CD4-positive, CD25-positive, alpha-beta regulatory T cell (primary cell): ENCODE data around the gene ERICH2. TPM values are rescaled to one million over a fixed set of nuclear protein-coding genes. Genes with fewer than 3 reads are reported as not detected.
A peak's percentile ranks its signal among the peaks of the same experiment; 100 is the strongest.

ENCODE experiments used
- ATAC-seq, 2 donors: fragments of 150-1000 bp; cut with Tn5 transposase; one replicate each; pipeline ENCODE4 v1.10.0; 2021; ENCODE audit warnings: low read depth in 2 of 2, moderate number of reproducible peaks in 2 of 2, moderate library complexity in 1 of 2
- DNase-seq, 3 donors: peaks; one replicate each; pipeline versions ENCODE4 v3.0.0 to v3.0.0-alpha.2; 2012 to 2022; ENCODE audit warnings: mixed read lengths in 1 of 3
- H3K27ac ChIP-seq: one replicate; pipeline ENCODE4 v1.7.0; 2013; ENCODE audit warnings: mild to moderate bottlenecking, low read length; ENCODE audit not compliant: insufficient read depth, poor library complexity, severe bottlenecking
- H3K27me3 ChIP-seq: one replicate; pipeline ENCODE4 v1.7.0; 2013; ENCODE audit warnings: low read length; ENCODE audit not compliant: control insufficient read depth, insufficient read depth
- H3K36me3 ChIP-seq: one replicate; pipeline ENCODE4 v1.7.0; 2013; ENCODE audit warnings: mild to moderate bottlenecking, low read length, moderate library complexity; ENCODE audit not compliant: control insufficient read depth, insufficient read depth
- H3K4me1 ChIP-seq: 2 replicates; pipeline ENCODE4 v1.7.0; 2013; ENCODE audit warnings: mild to moderate bottlenecking, low read length; ENCODE audit not compliant: insufficient read depth, control insufficient read depth, poor library complexity, severe bottlenecking
- H3K4me3 ChIP-seq: one replicate; pipeline ENCODE4 v1.7.0; 2013; ENCODE audit warnings: low read depth, mild to moderate bottlenecking, low read length, moderate library complexity
- H3K9me3 ChIP-seq, 2 experiments: 1 replicate in 1 of 2; 2 replicates in 1 of 2; pipeline ENCODE4 v1.7.0; 2013; ENCODE audit warnings: low read length in 2 of 2, mild to moderate bottlenecking in 1 of 2, moderate library complexity in 1 of 2; ENCODE audit not compliant: control insufficient read depth in 2 of 2
- H3K27ac Mint-ChIP-seq, 3 donors: one replicate each; pipeline ENCODE4 v1.8.0; 2020 to 2022; ENCODE audit warnings: mild to moderate bottlenecking in 3 of 3, mixed read lengths in 3 of 3, moderate library complexity in 2 of 3
- H3K27me3 Mint-ChIP-seq: one replicate; pipeline ENCODE4 v1.8.0; 2022; ENCODE audit warnings: mild to moderate bottlenecking, mixed read lengths
- H3K36me3 Mint-ChIP-seq: one replicate; pipeline ENCODE4 v1.8.0; 2020; ENCODE audit warnings: mixed read lengths
- H3K4me1 Mint-ChIP-seq, 4 donors: one replicate each; pipeline ENCODE4 v1.8.0; 2020 to 2022; ENCODE audit warnings: mixed read lengths in 4 of 4, mild to moderate bottlenecking in 1 of 4
- H3K4me3 Mint-ChIP-seq, 4 donors: one replicate each; pipeline ENCODE4 v1.8.0; 2020 to 2022; ENCODE audit warnings: mild to moderate bottlenecking in 4 of 4, mixed read lengths in 4 of 4, moderate library complexity in 3 of 4
- H3K9me3 Mint-ChIP-seq, 7 donors: one replicate each; pipeline ENCODE4 v1.8.0; 2020 to 2022; ENCODE audit warnings: mixed read lengths in 7 of 7, mild to moderate bottlenecking in 3 of 7, moderate library complexity in 2 of 7
- polyA plus RNA-seq, 4 donors: library from polyadenylated mRNA; unstranded; fragments of 300-500 nt; fragmentation: Illumina TruSeq; gene quantifications; one replicate each; pipeline ENCODE4 v1.2.3, GENCODE V29; 2021
- total RNA-seq: library from RNA; stranded (reverse); gene quantifications from one replicate; pipeline ENCODE4 v1.2.3, GENCODE V29; 2022

The ERICH2 gene
- total and polyA plus RNA-seq, 5 donors from 2014 or later, result not detected

GRCh38 chr2:170763232-170763631 lies 6.9 kb upstream of the ERICH2 start:
- DNase-seq (no peak), ATAC-seq (no peak)
- no peak overlapping the region for H3K27ac Mint-ChIP-seq
- Histone ChIP-seq H3K4me1 (no peaks in the 10 kb centered on the region), H3K27ac (no peak overlapping the region), H3K36me3 (no peaks in the 10 kb centered on the region), H3K27me3 (peaks cover 3% of the 10 kb centered on the region), H3K4me3 (no peak overlapping the region), H3K9me3 (no peaks in the 10 kb centered on the region)
- H3K4me1 Mint-ChIP-seq, result no peaks in the 10 kb centered on the region
- no peak overlapping the region for H3K4me3 Mint-ChIP-seq
- peaks cover 0 to 2% (median 0%) of the 10 kb centered on the region in 7 donors for H3K9me3 Mint-ChIP-seq
- no peaks in the 10 kb centered on the region for H3K36me3 Mint-ChIP-seq
- H3K27me3 Mint-ChIP-seq, result peaks cover 20% of the 10 kb centered on the region

- peaks cover 0 to 2% (median 0%) of the 10 kb centered on the region in 7 donors for H3K9me3 Mint-ChIP-seq
- H3K27ac ChIP-seq, result no peak overlapping the region
- no peak for ATAC-seq
- peaks cover 32% of the 10 kb centered on the region for H3K27me3 Mint-ChIP-seq
- H3K9me3 ChIP-seq, result no peaks in the 10 kb centered on the region
- no peak overlapping the region for H3K4me3 Mint-ChIP-seq
- H3K4me3 ChIP-seq, result no peak overlapping the region
- peaks cover 0 to under 1% (median 0%) of the 10 kb centered on the region in 4 donors for H3K4me1 Mint-ChIP-seq
- no peaks in the 10 kb centered on the region for H3K36me3 Mint-ChIP-seq
- no peak overlapping the region for H3K27ac Mint-ChIP-seq
- DNase-seq, result no peak
- peaks cover 3% of the 10 kb centered on the region for H3K27me3 ChIP-seq
- no peaks in the 10 kb centered on the region for H3K36me3 ChIP-seq
- no peaks in the 10 kb centered on the region for H3K4me1 ChIP-seq
Observed at GRCh38 chr2:170764880-170765261, 5.3 kb upstream of the ERICH2 start.

DNA sequence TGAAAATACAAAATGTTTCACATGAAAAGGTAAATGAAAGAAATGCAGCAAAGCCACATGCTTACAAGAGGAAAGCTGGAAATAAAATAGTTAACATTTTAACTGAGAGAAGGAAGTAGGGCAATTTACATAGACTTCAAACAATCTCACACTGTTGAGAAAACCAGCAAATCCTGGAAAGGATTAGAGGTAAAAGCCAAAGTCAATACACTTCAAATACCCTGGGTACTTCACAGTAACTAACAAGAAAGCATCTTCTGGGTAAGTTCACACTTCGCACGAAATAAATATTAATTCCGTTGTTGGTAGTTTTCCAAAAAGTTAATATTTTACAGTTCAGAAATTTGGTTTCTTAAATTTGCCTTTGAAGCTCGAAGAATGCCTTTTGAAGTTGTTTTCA lies 3.5 kb upstream of the ERICH2 start:
- Histone ChIP-seq H3K4me3 (no peak overlapping the region), H3K9me3 (no peaks in the 10 kb centered on the region), H3K27me3 (peaks cover 6% of the 10 kb centered on the region), H3K4me1 (peaks cover 14% of the 10 kb centered on the region), H3K36me3 (no peaks in the 10 kb centered on the region), H3K27ac (no peak overlapping the region)
- H3K27me3 Mint-ChIP-seq, result peaks cover 41% of the 10 kb centered on the region
- no peak overlapping the region for H3K27ac Mint-ChIP-seq
- DNase-seq, result no peak
- peak overlapping the region in 1 of 4 donors; percentile 55 for H3K4me3 Mint-ChIP-seq
- no peak for ATAC-seq
- peaks cover 0 to 13% (median 3%) of the 10 kb centered on the region in 4 donors for H3K4me1 Mint-ChIP-seq
- no peaks in the 10 kb centered on the region for H3K36me3 Mint-ChIP-seq
- peaks cover 0 to 2% (median 0%) of the 10 kb centered on the region in 7 donors for H3K9me3 Mint-ChIP-seq

DNA sequence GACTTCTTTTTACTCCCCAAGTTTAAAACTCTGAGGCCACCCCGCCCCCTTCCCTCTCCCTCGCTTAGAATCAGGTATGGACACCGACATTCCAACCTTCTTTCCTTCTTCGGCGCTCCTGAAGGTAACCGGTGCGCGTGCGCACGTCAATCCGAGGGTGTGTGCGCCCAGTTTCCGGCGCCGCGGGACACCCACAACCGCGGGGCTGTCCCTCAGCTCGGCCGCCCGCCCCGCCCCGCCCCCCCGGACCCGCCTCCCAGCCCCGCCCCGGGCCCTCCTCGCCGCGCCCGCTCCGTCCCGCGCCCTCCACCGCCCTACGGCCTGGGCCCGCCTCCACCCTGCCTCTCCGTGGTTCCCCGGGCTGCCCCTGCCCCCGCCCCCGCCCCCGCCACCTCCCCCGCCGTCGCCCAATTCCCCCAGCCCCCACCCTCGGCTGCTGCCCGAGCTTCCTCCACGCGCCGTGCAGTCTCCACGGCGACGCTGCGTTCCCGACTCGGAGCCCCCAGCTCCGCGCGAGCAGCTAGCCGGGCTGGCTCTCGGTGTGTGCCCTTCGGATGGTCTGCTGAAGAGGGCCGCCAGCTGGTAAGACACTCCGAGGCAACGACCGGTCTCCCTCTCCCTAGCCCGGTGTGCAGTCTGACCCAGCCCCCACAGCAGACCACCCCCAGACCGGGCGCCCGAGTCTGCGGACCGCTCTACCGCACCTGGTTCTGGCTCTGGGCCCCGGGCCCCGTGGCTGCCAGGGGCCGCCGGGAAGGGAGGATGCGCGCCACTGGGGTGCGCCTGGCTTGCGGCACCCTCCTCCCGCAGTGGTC lies 635 bp downstream of the ERICH2 start:
- no peaks in the 10 kb centered on the region for H3K36me3 Mint-ChIP-seq
- H3K27me3 Mint-ChIP-seq, result peaks cover 61% of the 10 kb centered on the region
- no peak overlapping the region for H3K27ac ChIP-seq
- peaks cover 0 to 16% (median 10%) of the 10 kb centered on the region in 4 donors for H3K4me1 Mint-ChIP-seq
- peak overlapping the region; percentile 60 for H3K4me3 ChIP-seq
- H3K9me3 Mint-ChIP-seq, result peaks cover 0 to 2% (median 0%) of the 10 kb centered on the region in 7 donors
- H3K4me1 ChIP-seq, result peaks cover 14% of the 10 kb centered on the region
- no peaks in the 10 kb centered on the region for H3K9me3 ChIP-seq
- H3K36me3 ChIP-seq, result no peaks in the 10 kb centered on the region
- H3K27ac Mint-ChIP-seq, result no peak overlapping the region
- DNase-seq (peak; percentile 49 to 75 (median 49)), ATAC-seq (peak; percentile 71 to 73)
- H3K4me3 Mint-ChIP-seq, result peak overlapping the region; percentile 79 to 92 (median 88)
- peaks cover 23% of the 10 kb centered on the region for H3K27me3 ChIP-seq

DNA sequence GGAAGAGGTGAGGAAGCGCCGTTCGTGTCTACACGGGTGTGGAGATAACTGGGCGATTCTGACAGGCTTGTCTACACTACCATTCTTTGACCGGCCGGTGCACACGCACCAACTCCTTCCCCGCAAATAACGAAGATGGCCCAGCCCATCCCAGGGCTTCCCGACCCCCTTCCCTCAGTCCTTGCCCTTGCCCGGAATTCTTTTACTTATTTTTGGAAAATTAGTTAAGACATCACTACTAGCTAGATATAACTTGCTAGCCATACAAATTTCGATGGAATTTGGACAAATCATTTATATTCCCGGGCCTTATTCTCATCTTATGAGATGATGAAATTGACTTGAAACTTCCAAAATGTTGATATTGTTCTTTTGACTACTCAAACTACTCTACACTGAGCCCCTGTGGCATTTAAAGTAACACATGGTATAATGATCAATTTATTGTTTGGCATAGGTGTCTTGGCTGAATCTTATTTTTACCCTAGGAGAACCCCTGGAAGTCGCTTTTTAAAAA lies 1.3 kb downstream of the ERICH2 start:
- H3K27ac Mint-ChIP-seq, result no peak overlapping the region
- Histone ChIP-seq H3K4me1 (peaks cover 14% of the 10 kb centered on the region), H3K27me3 (peaks cover 23% of the 10 kb centered on the region), H3K36me3 (no peaks in the 10 kb centered on the region), H3K27ac (no peak overlapping the region), H3K4me3 (no peak overlapping the region), H3K9me3 (no peaks in the 10 kb centered on the region)
- no peak for ATAC-seq
- peaks cover 0 to 2% (median 0%) of the 10 kb centered on the region in 7 donors for H3K9me3 Mint-ChIP-seq
- H3K4me3 Mint-ChIP-seq, result peak overlapping the region; percentile 78 to 92 (median 88)
- peaks cover 0 to 16% (median 10%) of the 10 kb centered on the region in 4 donors for H3K4me1 Mint-ChIP-seq
- peaks cover 59% of the 10 kb centered on the region for H3K27me3 Mint-ChIP-seq
- no peak for DNase-seq
- no peaks in the 10 kb centered on the region for H3K36me3 Mint-ChIP-seq

DNA sequence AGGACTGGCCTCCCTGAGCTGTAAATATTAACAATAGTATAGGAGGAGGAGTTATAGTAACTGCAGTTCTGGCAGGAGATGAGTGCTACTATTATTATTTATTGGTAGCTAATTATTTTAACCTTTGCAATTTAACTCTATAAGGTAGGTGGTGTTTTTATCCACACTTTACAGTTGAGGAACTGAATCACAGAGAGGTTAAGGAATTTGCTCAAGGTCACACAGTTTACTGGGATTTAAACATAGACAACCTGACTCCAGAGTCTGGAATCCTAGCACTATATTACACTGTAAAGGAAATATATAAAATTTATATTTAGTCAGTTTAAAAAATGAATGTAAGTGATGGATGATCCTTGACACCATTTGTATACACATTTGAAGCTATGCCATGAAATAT lies 2.1 kb downstream of the ERICH2 start:
- Histone ChIP-seq H3K4me1 (peaks cover 14% of the 10 kb centered on the region), H3K27ac (no peak overlapping the region), H3K27me3 (peaks cover 23% of the 10 kb centered on the region), H3K36me3 (no peaks in the 10 kb centered on the region), H3K4me3 (no peak overlapping the region), H3K9me3 (no peaks in the 10 kb centered on the region)
- DNase-seq, result no peak
- no peaks in the 10 kb centered on the region for H3K36me3 Mint-ChIP-seq
- no peak overlapping the region for H3K27ac Mint-ChIP-seq
- peaks cover 0 to 2% (median 0%) of the 10 kb centered on the region in 7 donors for H3K9me3 Mint-ChIP-seq
- peaks cover 57% of the 10 kb centered on the region for H3K27me3 Mint-ChIP-seq
- H3K4me3 Mint-ChIP-seq, result peak overlapping the region; percentile 48 to 92 (median 73)
- H3K4me1 Mint-ChIP-seq, result peaks cover 0 to 16% (median 10%) of the 10 kb centered on the region in 4 donors
- no peak for ATAC-seq

GRCh38 chr2:170774074-170774473 lies 3.9 kb downstream of the ERICH2 start:
- H3K27ac Mint-ChIP-seq, result no peak overlapping the region
- Histone ChIP-seq H3K27me3 (peaks cover 25% of the 10 kb centered on the region), H3K36me3 (no peaks in the 10 kb centered on the region), H3K4me1 (peaks cover 14% of the 10 kb centered on the region), H3K4me3 (no peak overlapping the region), H3K9me3 (no peaks in the 10 kb centered on the region), H3K27ac (no peak overlapping the region)
- no peak overlapping the region for H3K4me3 Mint-ChIP-seq
- ATAC-seq, result no peak
- DNase-seq, result no peak
- H3K9me3 Mint-ChIP-seq, result peaks cover 0 to 2% (median 0%) of the 10 kb centered on the region in 7 donors
- peaks cover 52% of the 10 kb centered on the region for H3K27me3 Mint-ChIP-seq
- H3K36me3 Mint-ChIP-seq, result no peaks in the 10 kb centered on the region
- peaks cover 0 to 16% (median 10%) of the 10 kb centered on the region in 4 donors for H3K4me1 Mint-ChIP-seq
